GM18909 (cell line): ENCODE measurements around the gene AK4.
A peak's percentile ranks its signal among the peaks of the same experiment; 100 is the strongest.
"Not testable (repeated sequence)": the region's sequence is repeated elsewhere in the genome, so short reads cannot be mapped to it uniquely, and the experiment has no call there.

Experiments used
- ATAC-seq: cut with Tn5 transposase; IDR thresholded peaks from one replicate; pipeline ENCODE4 v1.9.1; 2021; ENCODE audit warnings: mild to moderate bottlenecking; ENCODE audit not compliant: unreplicated experiment, poor library complexity

AK4 gene

DNA sequence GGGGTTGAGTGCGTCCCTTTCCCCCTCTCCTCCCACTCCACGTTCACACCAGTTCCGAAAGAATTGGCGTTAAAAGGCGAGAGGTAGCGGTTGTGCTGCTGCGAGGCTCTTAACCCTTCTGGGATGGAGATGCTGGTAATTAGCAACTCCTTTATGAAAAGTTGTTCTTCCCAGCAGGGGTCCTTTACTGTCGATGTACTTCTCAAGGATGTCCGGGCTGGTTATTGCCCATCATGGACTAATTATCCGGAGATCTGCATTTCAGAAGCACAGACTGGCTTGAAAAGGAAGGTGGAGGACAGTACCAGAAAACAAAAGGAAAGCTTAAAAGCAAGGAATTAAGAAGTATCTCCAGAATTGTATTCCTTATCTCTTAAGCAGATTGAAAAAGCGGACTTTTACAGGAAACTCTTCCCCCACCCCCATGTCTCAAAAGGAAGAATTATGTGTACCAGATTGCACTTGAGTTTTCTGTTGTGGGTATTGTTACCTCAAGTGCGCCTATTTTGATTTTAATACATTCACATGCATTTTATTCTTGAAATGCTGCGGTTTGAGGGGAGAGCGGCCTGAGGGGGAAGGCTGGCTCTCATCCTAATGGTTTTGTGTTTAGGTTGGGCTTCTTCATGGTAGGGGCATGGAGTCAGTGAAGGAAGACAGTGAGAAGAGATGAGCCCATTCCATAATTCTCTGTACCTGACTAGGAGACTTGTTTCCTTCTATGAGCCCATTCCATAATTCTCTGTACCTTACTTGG, 1.5 kb downstream of the AK4 start:
- no peak for ATAC-seq

DNA sequence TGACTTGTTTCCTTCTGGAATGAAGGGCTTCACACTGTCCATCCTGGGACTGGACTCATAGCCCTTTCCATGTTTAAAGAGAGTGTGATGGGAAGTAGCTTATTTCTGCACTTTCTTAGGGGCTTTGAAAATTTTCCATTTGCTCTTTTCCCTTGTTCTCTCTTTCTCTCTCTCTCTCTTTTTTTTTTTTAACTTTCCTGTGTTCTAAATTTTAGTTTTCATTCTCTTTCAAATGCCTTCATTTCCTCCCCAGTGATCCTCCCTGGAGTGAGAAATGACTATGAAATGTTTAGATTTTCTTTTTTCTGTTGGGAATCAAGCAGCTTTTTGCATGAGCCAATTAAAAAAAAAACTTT, 2.1 kb downstream of the AK4 start:
- ATAC-seq, result no peak

- no peak for ATAC-seq
Observed at GRCh38 chr1:65150583-65151263, 2.7 kb downstream of the AK4 start.

DNA sequence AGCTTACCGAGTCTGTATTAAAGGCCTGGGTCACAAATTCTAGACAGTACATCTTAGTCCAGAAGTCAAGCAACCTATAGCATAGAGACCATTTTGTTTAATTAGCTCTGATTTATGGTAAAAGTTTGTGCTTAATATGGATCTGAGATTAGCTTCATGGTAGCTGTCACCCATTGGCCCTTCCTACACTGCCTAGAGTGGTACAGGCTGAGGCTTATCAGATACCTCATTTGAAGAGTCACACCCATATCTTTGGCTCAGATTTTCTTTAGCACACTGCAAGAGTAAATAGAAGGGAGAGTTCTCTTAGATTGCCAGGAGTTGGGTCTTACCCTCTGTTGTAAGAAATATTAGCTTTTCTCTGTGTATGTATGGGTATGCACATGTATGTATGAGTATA, 3.6 kb downstream of the AK4 start:
- ATAC-seq, result no peak

DNA sequence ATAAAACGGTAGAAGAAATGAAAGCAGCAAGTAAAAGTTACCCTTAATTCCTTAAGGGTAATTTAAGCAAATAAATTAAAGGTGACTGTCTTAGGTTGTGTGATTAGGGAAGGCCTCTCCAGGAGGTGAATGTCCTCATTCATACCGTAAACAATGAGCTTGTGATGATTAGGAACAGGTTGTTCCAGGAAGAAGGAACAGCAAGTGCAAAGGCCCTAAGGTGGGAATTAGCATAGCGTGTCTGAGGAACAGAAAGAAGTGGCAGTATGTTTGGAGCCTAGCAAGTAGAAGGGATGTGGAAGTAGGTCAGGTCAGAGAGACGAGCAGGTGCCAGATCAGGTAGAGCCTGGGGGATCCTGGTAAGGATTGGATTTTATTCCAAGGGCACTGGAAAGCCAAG, 5.6 kb downstream of the AK4 start:
- ATAC-seq, result no peak

DNA sequence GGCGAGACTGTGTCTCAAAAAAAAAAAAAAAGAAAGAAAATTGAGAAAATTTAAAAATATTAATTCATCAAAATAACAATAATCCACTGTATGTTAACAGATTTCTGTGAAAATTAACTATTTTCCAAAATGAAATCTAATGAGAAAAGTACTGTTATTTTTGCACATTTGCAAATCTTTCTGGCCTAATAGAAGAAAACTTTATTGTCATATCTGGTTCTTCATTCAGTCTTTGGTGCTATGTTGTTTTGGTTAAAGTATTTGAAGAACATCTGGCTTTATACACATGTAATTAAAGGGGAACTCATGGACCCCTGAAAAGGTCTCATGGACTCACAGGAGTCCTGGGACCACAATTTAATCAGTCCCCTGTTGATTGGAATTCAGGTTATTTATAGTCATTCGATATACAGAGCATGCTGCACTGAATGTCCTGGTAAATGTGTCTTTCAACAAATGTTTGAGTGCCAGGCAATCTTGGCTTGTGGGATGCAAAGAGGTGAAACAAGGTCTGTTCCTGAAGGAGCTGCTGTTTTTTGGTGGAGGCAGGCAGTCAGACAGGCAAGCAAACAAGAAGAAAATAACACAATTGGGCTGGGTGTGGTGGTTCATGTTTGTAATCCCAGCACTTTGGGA, 9.0 kb downstream of the AK4 start:
- ATAC-seq, result no peak

DNA sequence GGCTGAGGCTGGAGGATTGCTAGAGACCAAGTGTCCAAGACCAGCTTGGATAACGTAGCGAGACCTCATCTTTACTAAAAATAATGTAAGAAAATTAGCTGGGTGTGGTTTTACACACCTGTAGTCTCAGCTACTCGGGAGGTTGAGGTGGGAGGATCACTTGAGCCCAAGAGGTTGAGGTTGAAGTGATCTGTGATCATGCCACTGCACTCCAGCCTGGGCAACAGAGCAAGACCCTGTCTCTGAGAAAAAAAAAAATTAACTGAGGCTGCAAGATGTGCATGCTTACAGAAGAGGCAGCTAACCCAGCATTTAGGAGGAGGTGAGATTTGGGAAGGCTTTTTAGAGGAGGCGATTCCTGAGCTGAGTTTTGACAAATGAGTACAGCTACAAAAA, 9.5 kb downstream of the AK4 start:
- no peak for ATAC-seq

GRCh38 chr1:65159291-65159688, 11.3 kb downstream of the AK4 start:
- ATAC-seq, result not testable (repeated sequence)

DNA sequence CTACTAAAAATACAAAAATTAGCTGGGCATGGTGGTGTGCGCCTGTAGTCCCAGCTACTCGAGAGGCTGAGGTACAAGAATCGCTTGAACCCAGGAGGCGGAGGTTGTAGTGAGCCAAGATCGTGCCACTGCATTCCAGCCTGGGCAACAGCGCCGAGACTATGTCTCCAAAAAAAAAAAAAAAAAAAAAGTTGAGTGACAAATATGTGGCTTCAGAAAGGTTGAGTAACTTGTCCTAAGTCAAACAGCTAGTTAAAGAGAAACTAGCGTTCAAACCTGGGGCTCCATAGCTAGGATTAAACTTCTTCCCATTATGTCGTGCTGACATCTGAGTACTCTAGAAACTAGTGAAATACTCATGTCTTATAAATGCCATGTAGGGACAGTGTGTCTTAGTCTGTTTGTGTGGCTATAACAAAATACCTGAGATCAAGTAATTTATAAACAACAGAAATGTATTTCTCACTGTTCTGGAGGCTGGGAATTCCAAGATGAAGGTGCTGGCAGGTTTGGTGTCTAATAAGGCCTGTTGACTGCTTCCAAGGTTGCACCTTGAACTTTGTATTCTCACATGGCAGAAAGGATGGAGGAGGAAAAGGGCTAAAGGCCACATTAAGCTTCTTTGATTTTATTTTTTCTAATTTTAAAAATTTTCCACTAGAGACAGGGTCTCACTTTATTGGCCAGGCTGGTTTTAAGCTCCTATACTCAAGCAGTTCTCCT, 12.0 kb downstream of the AK4 start:
- no peak for ATAC-seq

- no peak for ATAC-seq
Observed at GRCh38 chr1:65163201-65163805, 15.3 kb downstream of the AK4 start.

- ATAC-seq, result not testable (repeated sequence)
Observed at GRCh38 chr1:65164101-65164500, 16.1 kb downstream of the AK4 start.

DNA sequence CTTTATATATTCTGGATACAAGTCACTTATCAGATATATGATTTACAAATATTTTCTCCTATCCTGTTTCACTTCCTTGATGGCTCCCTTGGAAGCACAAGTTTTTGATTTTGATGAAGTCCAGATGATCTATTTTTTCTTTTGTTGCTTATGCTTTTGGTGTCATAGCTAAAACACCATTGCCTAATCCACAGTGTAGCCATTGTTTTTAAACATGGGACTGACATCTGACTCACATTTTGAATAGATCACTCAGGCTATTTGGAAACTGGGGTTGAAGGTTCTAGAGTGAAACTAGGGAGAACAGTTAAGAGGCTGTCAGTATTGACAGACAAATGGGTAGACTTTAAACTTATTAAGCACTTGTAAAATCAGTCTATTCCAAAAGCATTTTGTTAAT, 16.6 kb downstream of the AK4 start:
- ATAC-seq, result no peak

DNA sequence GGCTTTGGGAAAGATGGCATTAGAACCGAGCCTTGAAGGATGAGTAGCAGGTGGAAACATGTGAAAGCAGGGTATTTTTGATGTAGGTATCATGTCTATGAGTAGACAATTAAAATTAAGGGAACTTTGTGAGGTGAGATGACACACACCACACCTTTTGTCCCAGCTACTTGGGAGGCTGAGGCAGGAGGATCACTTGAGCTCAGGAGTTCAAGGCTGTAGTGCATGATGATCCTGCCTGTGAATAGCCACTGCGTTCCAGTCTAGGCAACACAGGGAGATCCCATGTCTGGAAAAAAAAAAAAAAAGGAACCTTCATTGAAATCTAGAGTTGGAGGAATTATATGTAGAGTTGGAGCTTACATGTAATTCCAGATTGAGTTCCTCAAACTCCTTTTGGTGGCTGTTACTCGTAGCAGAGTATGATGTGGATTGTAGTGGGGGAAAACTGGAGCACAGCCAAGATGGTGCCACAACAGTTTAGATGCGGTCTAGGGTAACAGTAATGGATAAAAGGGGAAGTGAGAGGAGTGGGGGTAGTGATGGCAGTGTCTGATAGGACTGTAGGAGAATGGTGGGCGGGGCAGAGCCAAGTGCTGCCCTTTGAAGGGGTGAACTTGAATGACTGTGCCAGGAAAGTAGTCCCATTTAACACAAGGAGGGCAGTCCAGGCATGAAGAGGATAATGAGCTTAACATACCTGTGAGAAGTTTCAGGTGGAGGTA, 17.4 kb downstream of the AK4 start:
- peak; percentile 96 for ATAC-seq

DNA sequence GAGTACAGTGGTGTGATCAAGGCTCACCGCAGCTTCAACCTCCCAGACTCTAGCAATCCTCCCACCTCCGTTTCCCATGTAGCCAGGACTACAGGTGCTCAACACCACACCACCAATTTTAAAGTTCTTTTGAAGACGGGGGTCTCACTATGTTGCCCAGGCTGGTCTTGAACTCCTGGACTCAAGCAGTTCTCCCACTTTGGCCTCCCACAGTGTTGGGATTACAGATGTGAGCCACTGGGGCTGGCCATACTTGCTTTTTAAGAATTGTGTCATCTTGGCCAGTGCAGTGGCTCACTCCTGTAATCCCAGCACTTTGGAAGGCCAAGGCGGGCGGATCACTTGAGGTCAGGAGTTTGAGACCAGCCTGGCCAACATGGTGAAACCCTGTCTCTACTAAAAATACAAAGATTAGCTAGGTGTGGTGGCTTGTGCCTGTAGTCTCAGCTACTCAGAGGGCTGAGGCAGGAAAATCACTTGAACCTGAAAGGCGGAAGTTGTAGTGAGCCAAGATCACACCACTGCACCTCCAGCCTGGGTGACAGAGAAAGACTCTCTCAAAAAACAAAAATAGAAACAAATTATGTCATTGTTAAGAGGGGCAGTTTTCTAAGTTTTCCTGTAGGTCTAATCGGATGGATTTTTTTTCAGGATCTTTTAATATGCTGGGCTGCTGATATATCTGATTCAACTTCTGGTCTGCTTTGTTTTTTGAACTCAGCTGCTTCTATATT, 18.7 kb downstream of the AK4 start:
- no peak for ATAC-seq

DNA sequence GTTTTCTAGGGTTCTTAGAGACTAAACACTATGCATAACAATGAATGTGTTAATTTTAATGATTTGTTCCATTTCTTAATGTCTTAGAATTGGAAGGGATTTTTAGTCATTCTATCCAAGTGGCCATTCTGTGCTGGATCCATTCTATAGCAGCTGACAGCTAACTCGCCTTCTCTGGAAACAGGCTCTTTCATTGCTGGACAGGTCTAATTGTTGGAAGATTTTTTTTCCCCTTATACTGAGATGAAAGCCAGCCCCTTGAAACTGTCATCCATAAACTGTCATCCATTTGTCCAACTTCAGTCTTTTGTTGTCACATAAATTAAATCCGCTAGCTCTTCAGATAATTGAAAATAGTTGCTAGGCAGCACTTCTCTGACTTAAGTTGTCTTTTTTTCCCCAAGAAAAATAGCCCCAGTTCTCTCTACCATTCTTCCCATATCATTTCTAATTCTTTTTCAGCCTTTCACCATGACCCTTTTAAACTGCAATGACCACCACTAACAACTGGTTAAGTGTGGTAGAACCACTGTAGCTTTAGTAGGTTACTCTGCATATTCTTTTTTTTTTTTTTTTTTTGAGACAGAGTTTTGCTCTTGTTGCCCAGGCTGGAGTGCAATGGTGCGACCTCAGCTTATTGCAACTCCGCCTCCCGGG, 19.7 kb downstream of the AK4 start:
- no peak for ATAC-seq

- ATAC-seq, result no peak
Observed at GRCh38 chr1:65168867-65169266, 20.9 kb downstream of the AK4 start.

GRCh38 chr1:65170511-65171142, 22.6 kb downstream of the AK4 start:
- no peak for ATAC-seq

- no peak for ATAC-seq
Observed at GRCh38 chr1:65172936-65173690, 25.1 kb downstream of the AK4 start.
